C4-2B (cell line): ENCODE measurements around the gene DENND1A.

Experiments used
- H3K27ac ChIP-seq: fragments of 450-650 bp; 2 replicates; pipeline ENCODE4 v1.5.1; 2017
- ZFX ChIP-seq: fragments of 450-650 bp; IDR thresholded peaks from 2 replicates; pipeline ENCODE4 v1.6.1; 2017
- TF ChIP-seq, protein P1 (sequence below): fragments of 450-650 bp; conservative IDR thresholded peaks from 2 replicates; pipeline ENCODE4 v1.5.1; 2017; ENCODE audit warnings: mild to moderate bottlenecking

The DENND1A gene

DNA sequence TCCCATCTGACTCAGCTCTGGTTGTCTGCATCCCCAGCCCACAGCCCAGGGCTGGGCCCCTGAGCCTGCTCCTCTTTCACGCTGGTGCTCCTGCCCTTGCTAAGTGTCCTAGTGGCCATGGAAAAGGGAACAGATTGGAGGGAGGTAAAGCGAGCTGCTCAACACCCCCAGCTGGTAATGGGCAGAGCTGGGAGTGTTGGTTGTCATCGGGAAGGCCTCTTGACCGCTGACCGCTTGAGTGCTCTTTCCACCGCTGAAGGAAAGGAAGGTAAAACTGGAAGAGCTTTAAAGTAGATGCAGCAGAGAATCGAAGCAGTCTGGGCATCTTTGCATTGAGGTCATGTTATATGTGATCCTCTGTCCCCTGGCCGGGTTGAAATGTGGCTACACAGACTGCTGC lies 513.8 kb downstream of the DENND1A start:
- TF ChIP-seq ZFX: no peak
- TF ChIP-seq, protein P1, sequence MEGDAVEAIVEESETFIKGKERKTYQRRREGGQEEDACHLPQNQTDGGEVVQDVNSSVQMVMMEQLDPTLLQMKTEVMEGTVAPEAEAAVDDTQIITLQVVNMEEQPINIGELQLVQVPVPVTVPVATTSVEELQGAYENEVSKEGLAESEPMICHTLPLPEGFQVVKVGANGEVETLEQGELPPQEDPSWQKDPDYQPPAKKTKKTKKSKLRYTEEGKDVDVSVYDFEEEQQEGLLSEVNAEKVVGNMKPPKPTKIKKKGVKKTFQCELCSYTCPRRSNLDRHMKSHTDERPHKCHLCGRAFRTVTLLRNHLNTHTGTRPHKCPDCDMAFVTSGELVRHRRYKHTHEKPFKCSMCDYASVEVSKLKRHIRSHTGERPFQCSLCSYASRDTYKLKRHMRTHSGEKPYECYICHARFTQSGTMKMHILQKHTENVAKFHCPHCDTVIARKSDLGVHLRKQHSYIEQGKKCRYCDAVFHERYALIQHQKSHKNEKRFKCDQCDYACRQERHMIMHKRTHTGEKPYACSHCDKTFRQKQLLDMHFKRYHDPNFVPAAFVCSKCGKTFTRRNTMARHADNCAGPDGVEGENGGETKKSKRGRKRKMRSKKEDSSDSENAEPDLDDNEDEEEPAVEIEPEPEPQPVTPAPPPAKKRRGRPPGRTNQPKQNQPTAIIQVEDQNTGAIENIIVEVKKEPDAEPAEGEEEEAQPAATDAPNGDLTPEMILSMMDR: no peak
- no peak overlapping the region for H3K27ac ChIP-seq

DNA sequence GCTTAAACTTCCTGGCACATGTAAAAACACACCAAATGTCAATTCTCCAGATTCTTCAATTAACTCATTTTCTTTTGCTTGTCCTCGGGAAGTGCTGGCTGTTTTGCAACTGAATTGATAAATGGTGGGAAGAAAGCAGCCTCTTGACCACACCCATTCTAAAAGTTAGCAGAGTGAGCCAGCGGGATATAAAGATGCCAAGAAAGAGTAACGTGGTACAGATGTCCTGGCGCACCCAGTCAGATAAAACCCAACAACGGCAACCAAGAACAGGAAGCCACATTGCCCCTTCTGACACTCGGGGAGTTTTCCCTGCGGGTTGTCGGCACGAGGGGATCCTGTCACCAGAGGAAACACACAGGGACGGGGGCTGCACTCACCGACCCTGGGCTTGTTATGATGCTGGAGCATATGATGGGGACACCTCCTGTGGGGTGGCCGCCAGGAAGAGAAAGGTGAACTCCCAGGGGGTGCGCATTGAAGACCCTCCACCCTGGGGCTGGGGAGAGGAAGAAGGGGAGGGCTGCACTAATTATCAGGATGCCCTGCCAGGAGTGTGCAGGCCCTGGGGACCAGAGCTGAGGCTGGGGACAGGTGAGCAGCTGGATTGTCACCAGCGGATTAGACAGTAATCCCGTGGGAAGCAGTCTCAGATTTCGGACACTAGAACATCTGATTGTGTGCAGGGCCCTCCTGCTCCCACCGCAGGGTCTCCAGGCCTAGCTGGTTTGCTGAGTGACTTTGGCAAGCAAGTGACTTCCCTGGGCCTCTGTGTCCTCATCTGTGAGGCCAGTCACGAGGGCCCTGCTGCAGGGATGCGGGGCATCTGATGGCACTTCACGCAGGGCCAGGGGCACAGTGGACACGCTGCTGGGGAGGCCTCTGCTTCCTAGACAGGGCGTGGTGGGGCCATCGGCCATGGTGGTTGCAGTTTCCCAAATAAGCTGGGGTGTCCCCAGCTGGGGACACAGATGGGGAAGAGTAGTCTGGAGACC lies 514.7 kb downstream of the DENND1A start:
- no peak for TF ChIP-seq ZFX
- TF ChIP-seq, protein P1: no peak
- H3K27ac ChIP-seq: no peak overlapping the region

DNA sequence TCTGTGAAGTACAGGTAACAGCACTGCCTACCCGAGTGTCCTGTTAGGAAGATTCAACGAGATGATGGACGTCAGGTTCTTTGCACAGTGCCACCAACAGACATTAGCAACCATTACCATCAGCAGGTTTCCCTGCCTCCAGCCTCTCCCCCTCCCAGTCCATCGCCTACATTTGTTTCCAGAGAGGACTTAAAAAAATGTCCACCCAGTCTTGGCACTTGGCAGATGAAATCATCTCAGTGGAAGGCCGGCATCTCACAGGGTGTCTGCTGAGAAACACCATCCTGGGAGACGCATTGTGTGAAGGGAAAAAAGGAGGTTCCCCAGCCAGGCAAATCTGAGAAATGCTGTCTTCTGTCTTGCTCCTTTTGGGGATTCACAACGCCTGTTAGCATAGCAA lies 515.7 kb downstream of the DENND1A start:
- no peak overlapping the region for H3K27ac ChIP-seq
- no peak for TF ChIP-seq ZFX
- TF ChIP-seq, protein P1: no peak

DNA sequence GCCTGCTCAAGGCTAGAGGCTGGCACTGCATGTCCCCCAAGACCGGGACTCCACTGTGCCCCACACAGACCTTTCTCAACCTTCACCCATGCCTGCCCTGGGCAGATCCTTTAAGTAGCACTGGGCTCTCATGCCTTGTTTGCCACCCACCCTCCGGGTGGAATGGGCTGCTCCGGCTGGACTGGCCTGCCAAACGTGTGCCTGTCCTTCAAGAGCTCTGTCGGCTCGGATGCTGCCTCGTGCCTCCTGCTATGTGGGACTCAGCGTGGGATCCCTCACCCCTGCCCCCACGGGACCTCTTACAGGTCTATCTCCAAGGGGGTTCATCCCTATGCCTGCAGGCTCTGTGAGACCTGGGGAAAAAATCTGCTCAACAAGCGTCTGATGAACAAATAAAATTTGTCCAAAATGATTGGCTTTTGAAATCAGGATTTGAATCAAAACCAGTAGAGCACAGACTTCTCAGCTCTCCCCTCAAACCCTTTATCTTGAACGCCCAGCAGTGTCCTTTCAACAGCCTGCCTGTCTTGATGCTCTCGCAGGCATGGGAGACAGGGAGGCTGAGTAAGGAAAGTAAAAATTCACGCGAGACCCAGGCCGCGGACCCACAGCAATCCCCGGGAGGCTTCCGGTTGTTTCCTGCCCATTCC lies 517.6 kb downstream of the DENND1A start:
- no peak for TF ChIP-seq ZFX
- TF ChIP-seq, protein P1: no peak
- no peak overlapping the region for H3K27ac ChIP-seq

GRCh38 chr9:123411636-123412035 lies 518.3 kb downstream of the DENND1A start:
- no peak overlapping the region for H3K27ac ChIP-seq
- TF ChIP-seq, protein P1: no peak
- no peak for TF ChIP-seq ZFX

GRCh38 chr9:123411191-123411590 lies 518.7 kb downstream of the DENND1A start:
- H3K27ac ChIP-seq: no peak overlapping the region
- no peak for TF ChIP-seq ZFX
- TF ChIP-seq, protein P1: no peak
